Naive thymus-derived CD4-positive, alpha-beta T cell (primary cell): ENCODE data around the gene GNAS-AS1. TPM values are rescaled to one million over a fixed set of nuclear protein-coding genes. Genes with fewer than 3 reads are reported as not detected.

ENCODE experiments used
- ATAC-seq: fragments of 150-1000 bp; cut with Tn5 transposase; 2 replicates; pipeline ENCODE4 v1.10.0; 2021; ENCODE audit warnings: mild to moderate bottlenecking, moderate library complexity
- CTCF ChIA-PET: fragments of 350-600 bp; sonication (Branson Sonifier 250); formaldehyde crosslinking; loops from one replicate; lab custom pipeline; 2021; ENCODE audit warnings: antibody characterized with exemption; lab: Charles Lee
- POLR2A ChIA-PET: fragments of 350-600 bp; sonication (Branson Sonifier 250); formaldehyde crosslinking; loops from one replicate; lab custom pipeline; 2021; ENCODE audit warnings: antibody characterized with exemption, inconsistent platforms; lab: Charles Lee
- DNase-seq, 9 donors: peaks; one replicate each; pipeline versions ENCODE4 v3.0.0 to v3.0.0-alpha.2; 2020 to 2022; ENCODE audit warnings: mixed read lengths in 1 of 9
- H3K27ac ChIP-seq: one replicate; pipeline ENCODE4 v1.7.0; 2013; ENCODE audit warnings: mild to moderate bottlenecking, low read depth, low read length, moderate library complexity
- H3K27me3 ChIP-seq, 2 donors: one replicate each; pipeline ENCODE4 v1.7.0; 2013; ENCODE audit warnings: low read length in 2 of 2, mild to moderate bottlenecking in 2 of 2, moderate library complexity in 2 of 2; ENCODE audit not compliant: control insufficient read depth in 2 of 2, insufficient read depth in 2 of 2
- H3K36me3 ChIP-seq, 3 experiments: 1 replicate in 2 of 3; 2 replicates in 1 of 3; pipeline ENCODE4 v1.7.0; 2013; ENCODE audit warnings: low read length in 3 of 3, mild to moderate bottlenecking in 3 of 3, moderate library complexity in 1 of 3; ENCODE audit not compliant: insufficient read depth in 3 of 3, control insufficient read depth in 2 of 3
- H3K4me1 ChIP-seq, 2 donors: one replicate each; pipeline ENCODE4 v1.7.0; 2013; ENCODE audit warnings: low read length in 2 of 2, mild to moderate bottlenecking in 2 of 2, moderate library complexity in 1 of 2; ENCODE audit not compliant: control insufficient read depth in 2 of 2, insufficient read depth in 2 of 2
- H3K4me3 ChIP-seq: 2 replicates; pipeline ENCODE4 v1.7.0; 2013; ENCODE audit warnings: mild to moderate bottlenecking, low read length
- H3K9me3 ChIP-seq, 3 experiments: 1 replicate in 2 of 3; 2 replicates in 1 of 3; pipeline ENCODE4 v1.7.0; 2013; ENCODE audit warnings: low read length in 3 of 3; ENCODE audit not compliant: control insufficient read depth in 2 of 3
- H3K27ac Mint-ChIP-seq, 9 donors: one replicate each; pipeline ENCODE4 v1.8.0; 2020 to 2022; ENCODE audit warnings: mixed read lengths in 9 of 9, mild to moderate bottlenecking in 8 of 9, moderate library complexity in 5 of 9, inconsistent platforms in 2 of 9
- H3K27me3 Mint-ChIP-seq, 5 donors: one replicate each; pipeline ENCODE4 v1.8.0; 2021 to 2022; ENCODE audit warnings: mixed read lengths in 5 of 5, mild to moderate bottlenecking in 1 of 5
- H3K36me3 Mint-ChIP-seq, 5 donors: one replicate each; pipeline ENCODE4 v1.8.0; 2020 to 2022; ENCODE audit warnings: mixed read lengths in 5 of 5, mild to moderate bottlenecking in 3 of 5, inconsistent platforms in 1 of 5
- H3K4me1 Mint-ChIP-seq, 7 donors: one replicate each; pipeline ENCODE4 v1.8.0; 2020 to 2022; ENCODE audit warnings: mixed read lengths in 7 of 7, mild to moderate bottlenecking in 3 of 7, inconsistent platforms in 1 of 7
- H3K4me3 Mint-ChIP-seq, 10 donors: one replicate each; pipeline ENCODE4 v1.8.0; 2020 to 2022; ENCODE audit warnings: mild to moderate bottlenecking in 10 of 10, mixed read lengths in 10 of 10, moderate library complexity in 6 of 10, inconsistent platforms in 2 of 10
- H3K9me3 Mint-ChIP-seq, 11 donors: one replicate each; pipeline ENCODE4 v1.8.0; 2020 to 2022; ENCODE audit warnings: mixed read lengths in 11 of 11, mild to moderate bottlenecking in 4 of 11, inconsistent platforms in 1 of 11, moderate library complexity in 1 of 11
- intact Hi-C, 2 donors: fragments of 100-400 bp; cut with micrococcal nuclease; formaldehyde crosslinking; loops; one replicate each; pipeline ENCODE4 v1.15.1; 2023
- polyA plus RNA-seq, 2 donors: library from polyadenylated mRNA; unstranded; fragments of 300-500 nt; fragmentation: Illumina TruSeq; gene quantifications; one replicate each; pipeline ENCODE4 v1.2.3, GENCODE V29; 2021
- total RNA-seq, 6 experiments: library from RNA in 5 of 6; stranded (reverse) in 5 of 6; gene quantifications; 1 replicate in 5 of 6; 2 replicates in 1 of 6; pipeline ENCODE4 v1.2.3 and lab custom pipeline; 2021 to 2026

Gene GNAS-AS1
- total and polyA plus RNA-seq, 7 experiments from 2014 or later: 0.13 to 2.0 (median 1.5) TPM; not detected in 2

DNA sequence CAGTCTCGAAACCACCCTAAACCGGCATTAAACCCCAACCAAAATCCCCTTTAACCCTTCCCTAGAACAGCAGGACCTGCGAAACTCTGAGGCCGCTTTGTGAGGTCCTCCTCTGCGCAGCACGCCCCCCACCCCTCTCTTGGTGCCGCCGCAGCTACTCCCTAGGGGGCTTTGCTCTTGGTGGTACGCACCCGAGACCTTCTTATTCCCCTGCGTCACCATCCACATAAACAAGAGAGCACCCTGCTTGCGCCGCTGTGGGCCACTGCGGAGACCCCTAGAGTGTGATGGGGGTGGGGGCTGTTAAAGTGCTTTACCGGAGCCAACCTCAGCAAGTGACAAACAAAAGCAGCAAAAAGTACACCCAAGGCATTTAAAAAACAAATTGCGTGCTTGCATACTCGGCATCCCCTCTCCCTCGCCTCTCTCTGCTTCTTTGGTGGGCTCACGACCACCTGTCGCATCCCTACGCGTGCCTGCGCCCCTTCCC, 1.3 kb upstream of the GNAS-AS1 start:
- Mint-ChIP-seq H3K9me3 (peaks cover 0 to 1% (median 0%) of the 10 kb centered on the region in 11 donors), H3K4me3 (peak overlapping the region; percentile 83 to 95 (median 92)), H3K27me3 (peaks cover 29 to 72% (median 39%) of the 10 kb centered on the region in 5 donors), H3K4me1 (peaks cover 14 to 37% (median 34%) of the 10 kb centered on the region in 7 donors), H3K27ac (no peak overlapping the region), H3K36me3 (peaks cover 0 to 4% (median 0%) of the 10 kb centered on the region in 5 donors)
- Histone ChIP-seq H3K4me1 (no peaks in the 10 kb centered on the region), H3K27me3 (peaks cover 0 to 10% of the 10 kb centered on the region in 2 donors), H3K4me3 (peak overlapping the region; percentile 61), H3K9me3 (no peaks in the 10 kb centered on the region), H3K36me3 (no peaks in the 10 kb centered on the region), H3K27ac (no peak overlapping the region)
- intact Hi-C loops: loop anchor here (1.0 to 5.0 kb wide), 6 partner anchors 38 to 616 kb away; partner anchors contain the start of genes RAB22A (in 1 of the 2), STX16 (in 1 of the 2) and VAPB (in 1 of the 2)
- DNase-seq (no peak), ATAC-seq (no peak)
- ChIA-PET POLR2A (interaction anchor here (1.3 to 2.1 kb wide), 2 partner anchors 37 to 199 kb away, joined by 6 read pairs; no protein-coding TSS in a partner anchor), CTCF (interaction anchor here (0.5 to 2.3 kb wide), 3 partner anchors 201 to 1170 kb away, joined by 3 to 11 read pairs (median 3); partner anchors contain the start of gene STX16)

DNA sequence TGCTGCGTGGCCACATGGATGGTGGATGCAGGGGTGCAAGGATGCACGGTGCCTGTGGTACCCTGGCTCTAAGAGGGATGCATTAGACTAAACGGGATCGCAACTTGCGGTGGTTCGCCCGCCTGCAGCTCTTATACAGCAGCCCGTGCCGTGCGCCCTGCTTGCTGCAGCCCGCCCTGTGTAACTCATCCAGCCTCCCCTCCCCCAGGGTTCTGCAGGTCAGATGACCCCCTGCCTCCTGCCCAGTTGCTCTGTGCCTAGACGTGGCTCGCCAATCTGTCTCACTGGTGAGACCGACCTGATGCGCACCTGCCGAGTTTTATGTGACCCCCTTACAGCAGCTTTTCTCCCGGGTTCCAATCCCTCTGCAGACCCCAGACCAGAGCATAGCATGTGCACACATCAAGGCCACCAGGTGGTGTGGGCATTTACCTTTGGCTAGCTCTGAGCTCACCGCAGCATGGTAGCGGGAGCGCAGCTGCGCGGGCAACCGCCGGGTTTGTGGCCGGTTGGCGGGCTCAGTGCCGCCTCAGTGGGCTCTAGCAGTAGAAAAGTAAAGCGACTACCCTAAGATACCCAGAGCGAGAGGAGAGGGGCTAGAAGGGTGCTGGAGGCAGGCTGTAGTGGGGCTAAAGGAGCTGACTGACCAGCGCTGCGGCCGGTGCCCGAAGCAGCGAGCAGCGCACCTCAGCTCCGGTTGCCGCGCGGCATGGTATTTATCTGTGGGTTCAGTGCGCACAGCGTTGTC, 693 bp upstream of the GNAS-AS1 start:
- DNase-seq (no peak), ATAC-seq (no peak)
- peaks cover 16 to 37% (median 34%) of the 10 kb centered on the region in 7 donors for H3K4me1 Mint-ChIP-seq
- H3K36me3 ChIP-seq: no peaks in the 10 kb centered on the region
- H3K4me1 ChIP-seq: no peaks in the 10 kb centered on the region
- H3K27ac Mint-ChIP-seq: peak overlapping the region in 2 of 9 donors; percentile 78 to 81
- intact Hi-C loops: loop anchor here in 1 of 2 donors (1.0 to 5.0 kb wide), 2 partner anchors 462 to 544 kb away; partner anchors contain the start of genes RAB22A and VAPB
- no peak overlapping the region for H3K27ac ChIP-seq
- no peaks in the 10 kb centered on the region for H3K9me3 Mint-ChIP-seq
- CTCF ChIA-PET: interaction anchor here (0.5 to 2.3 kb wide), 2 partner anchors 204 to 1169 kb away, joined by 3 to 11 read pairs; no protein-coding TSS in a partner anchor
- H3K9me3 ChIP-seq: no peaks in the 10 kb centered on the region
- POLR2A ChIA-PET: interaction anchor here (1.0 to 2.1 kb wide), 4 partner anchors 38 to 203 kb away, joined by 3 to 6 read pairs (median 4); partner anchors contain the start of gene STX16
- H3K27me3 Mint-ChIP-seq: peaks cover 22 to 68% (median 33%) of the 10 kb centered on the region in 5 donors
- peak overlapping the region; percentile 83 to 95 (median 92) for H3K4me3 Mint-ChIP-seq
- peaks cover 0 to 10% of the 10 kb centered on the region in 2 donors for H3K27me3 ChIP-seq
- peak overlapping the region; percentile 61 for H3K4me3 ChIP-seq
- H3K36me3 Mint-ChIP-seq: peaks cover 0 to 4% (median 0%) of the 10 kb centered on the region in 5 donors

DNA sequence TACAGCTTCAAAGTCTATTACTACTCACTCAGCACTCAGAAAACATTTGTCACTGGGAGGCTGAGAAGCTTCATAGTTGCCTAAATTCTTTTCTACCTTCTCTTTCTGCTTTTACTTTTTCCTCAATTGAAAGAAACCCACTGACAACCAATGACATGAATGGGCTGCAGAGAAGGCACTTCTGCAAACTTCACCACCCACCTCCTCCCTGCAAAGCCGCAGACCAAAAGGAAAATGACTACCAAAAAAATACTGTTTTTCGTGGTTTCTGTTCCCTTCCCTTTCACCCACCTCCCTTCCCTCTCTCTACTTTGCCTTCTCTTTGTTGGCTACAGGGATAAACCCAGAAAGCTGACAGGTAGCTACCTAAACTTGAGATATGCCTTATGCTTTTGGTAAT, 3.2 kb downstream of the GNAS-AS1 start:
- no peak overlapping the region for H3K27ac ChIP-seq
- peaks cover 0 to 4% (median 0%) of the 10 kb centered on the region in 5 donors for H3K36me3 Mint-ChIP-seq
- H3K4me1 ChIP-seq: no peaks in the 10 kb centered on the region
- no peaks in the 10 kb centered on the region for H3K36me3 ChIP-seq
- H3K4me3 ChIP-seq: no peak overlapping the region
- POLR2A ChIA-PET: no interaction called here
- H3K27me3 ChIP-seq: no peaks in the 10 kb centered on the region
- H3K27ac Mint-ChIP-seq: no peak overlapping the region
- no peak for ATAC-seq
- CTCF ChIA-PET: no interaction called here
- intact Hi-C loops: no loop called here
- DNase-seq: no peak
- H3K4me3 Mint-ChIP-seq: no peak overlapping the region
- no peaks in the 10 kb centered on the region for H3K9me3 ChIP-seq
- peaks cover 0 to 2% (median 0%) of the 10 kb centered on the region in 11 donors for H3K9me3 Mint-ChIP-seq
- H3K27me3 Mint-ChIP-seq: peaks cover 23 to 79% (median 49%) of the 10 kb centered on the region in 5 donors
- peaks cover 7 to 34% (median 18%) of the 10 kb centered on the region in 7 donors for H3K4me1 Mint-ChIP-seq

DNA sequence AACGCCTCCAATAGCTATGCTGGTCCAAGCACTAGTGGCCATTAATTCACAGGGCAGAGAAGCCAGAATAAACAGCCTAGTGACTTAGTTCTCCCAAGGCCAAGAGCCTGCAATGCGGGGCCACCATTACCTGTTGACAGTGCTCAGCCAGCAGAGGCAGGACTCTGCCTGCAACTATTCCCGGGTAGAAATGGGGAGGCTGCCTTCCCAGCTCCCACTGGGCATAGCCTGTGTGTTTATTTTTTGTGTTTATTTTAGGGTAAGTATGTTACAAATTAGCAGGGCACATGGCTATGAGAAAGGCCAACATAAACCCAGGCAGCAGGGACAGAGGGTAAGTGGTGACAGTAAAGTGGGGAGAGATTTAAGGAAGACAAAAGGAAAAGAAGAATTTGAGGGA, 5.0 kb downstream of the GNAS-AS1 start:
- ATAC-seq (no peak), DNase-seq (no peak)
- peaks cover 36 to 83% (median 63%) of the 10 kb centered on the region in 5 donors for H3K27me3 Mint-ChIP-seq
- H3K36me3 Mint-ChIP-seq: peaks cover 0 to 4% (median 3%) of the 10 kb centered on the region in 5 donors
- Histone ChIP-seq H3K36me3 (no peaks in the 10 kb centered on the region), H3K4me1 (no peaks in the 10 kb centered on the region), H3K4me3 (no peak overlapping the region), H3K9me3 (no peaks in the 10 kb centered on the region), H3K27me3 (no peaks in the 10 kb centered on the region), H3K27ac (no peak overlapping the region)
- intact Hi-C loops: no loop called here
- POLR2A ChIA-PET: interaction anchor here (0.6 kb wide), 1 partner anchor 616 kb away, joined by 3 read pairs; no protein-coding TSS in a partner anchor
- H3K27ac Mint-ChIP-seq: no peak overlapping the region
- no peak overlapping the region for H3K4me3 Mint-ChIP-seq
- peaks cover 0 to 2% (median 0%) of the 10 kb centered on the region in 11 donors for H3K9me3 Mint-ChIP-seq
- peaks cover 6 to 24% (median 12%) of the 10 kb centered on the region in 7 donors for H3K4me1 Mint-ChIP-seq
- CTCF ChIA-PET: interaction anchor here (0.8 kb wide), 1 partner anchor 401 kb away, joined by 3 read pairs; no protein-coding TSS in a partner anchor

DNA sequence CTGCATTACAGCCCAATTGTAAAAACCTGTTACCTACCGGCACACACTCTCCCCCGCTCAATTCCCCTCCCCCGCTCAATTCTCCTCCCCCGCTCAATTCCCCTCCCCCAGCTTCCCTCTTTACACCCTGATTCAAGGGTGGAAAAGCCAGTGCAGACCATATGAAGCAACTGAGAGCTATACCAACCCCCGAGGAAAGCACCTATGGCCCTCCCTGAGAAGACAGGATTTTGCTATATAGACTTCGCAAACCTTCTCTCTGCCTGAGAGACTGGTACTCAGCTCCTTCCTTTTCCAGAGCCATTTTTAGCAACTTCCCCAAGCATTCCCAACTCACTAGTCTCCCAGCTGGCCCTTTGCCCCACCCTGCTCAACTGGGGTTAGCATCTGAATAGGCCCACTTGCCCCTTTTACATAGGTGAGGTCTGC, 7.6 kb downstream of the GNAS-AS1 start:
- intact Hi-C loops: no loop called here
- Mint-ChIP-seq H3K9me3 (peaks cover 0 to 2% (median 0%) of the 10 kb centered on the region in 11 donors), H3K4me3 (no peak overlapping the region), H3K27me3 (peaks cover 43 to 88% (median 63%) of the 10 kb centered on the region in 5 donors), H3K36me3 (peaks cover 0 to 4% (median 3%) of the 10 kb centered on the region in 5 donors), H3K27ac (no peak overlapping the region), H3K4me1 (peaks cover 0 to 17% (median 8%) of the 10 kb centered on the region in 7 donors)
- ATAC-seq (no peak), DNase-seq (no peak)
- H3K4me3 ChIP-seq: no peak overlapping the region
- ChIA-PET CTCF (interaction anchor here (1.1 kb wide), 1 partner anchor 381 kb away, joined by 5 read pairs; no protein-coding TSS in a partner anchor), POLR2A (no interaction called here)
- H3K9me3 ChIP-seq: no peaks in the 10 kb centered on the region
- no peaks in the 10 kb centered on the region for H3K4me1 ChIP-seq
- H3K27ac ChIP-seq: no peak overlapping the region
- no peaks in the 10 kb centered on the region for H3K36me3 ChIP-seq
- no peaks in the 10 kb centered on the region for H3K27me3 ChIP-seq

DNA sequence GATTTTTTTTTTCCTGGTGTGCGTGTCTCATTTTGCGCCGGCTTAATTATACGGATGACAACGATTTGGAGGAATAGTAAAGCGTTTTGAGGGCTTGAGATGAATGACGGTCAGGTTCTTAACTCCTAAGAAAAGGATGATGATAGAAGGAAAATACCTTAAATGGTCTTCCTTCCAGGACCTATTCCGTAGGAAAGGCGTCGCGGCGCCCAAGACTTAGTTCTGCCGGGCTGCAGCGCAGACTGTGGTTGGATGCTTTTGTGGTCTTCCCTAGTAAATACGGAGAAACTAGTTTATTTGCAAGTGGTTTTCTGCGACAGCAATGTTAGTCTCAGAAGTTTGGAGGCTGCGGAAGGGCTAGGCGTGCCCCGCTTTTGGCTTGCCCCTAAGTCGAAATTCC, 8.4 kb downstream of the GNAS-AS1 start:
- Histone ChIP-seq H3K36me3 (no peaks in the 10 kb centered on the region), H3K9me3 (no peaks in the 10 kb centered on the region), H3K4me1 (no peaks in the 10 kb centered on the region), H3K27ac (no peak overlapping the region), H3K4me3 (no peak overlapping the region), H3K27me3 (no peaks in the 10 kb centered on the region)
- ChIA-PET CTCF (no interaction called here), POLR2A (no interaction called here)
- intact Hi-C loops: no loop called here
- ATAC-seq: no peak
- DNase-seq: no peak
- Mint-ChIP-seq H3K4me3 (no peak overlapping the region), H3K36me3 (peaks cover 0 to 4% (median 3%) of the 10 kb centered on the region in 5 donors), H3K27ac (no peak overlapping the region), H3K27me3 (peaks cover 37 to 87% (median 63%) of the 10 kb centered on the region in 5 donors), H3K9me3 (peaks cover 0 to 2% (median 0%) of the 10 kb centered on the region in 11 donors), H3K4me1 (peaks cover 0 to 15% (median 3%) of the 10 kb centered on the region in 7 donors)
